ENCODE data around the gene PREX1.

Gene PREX1

DNA sequence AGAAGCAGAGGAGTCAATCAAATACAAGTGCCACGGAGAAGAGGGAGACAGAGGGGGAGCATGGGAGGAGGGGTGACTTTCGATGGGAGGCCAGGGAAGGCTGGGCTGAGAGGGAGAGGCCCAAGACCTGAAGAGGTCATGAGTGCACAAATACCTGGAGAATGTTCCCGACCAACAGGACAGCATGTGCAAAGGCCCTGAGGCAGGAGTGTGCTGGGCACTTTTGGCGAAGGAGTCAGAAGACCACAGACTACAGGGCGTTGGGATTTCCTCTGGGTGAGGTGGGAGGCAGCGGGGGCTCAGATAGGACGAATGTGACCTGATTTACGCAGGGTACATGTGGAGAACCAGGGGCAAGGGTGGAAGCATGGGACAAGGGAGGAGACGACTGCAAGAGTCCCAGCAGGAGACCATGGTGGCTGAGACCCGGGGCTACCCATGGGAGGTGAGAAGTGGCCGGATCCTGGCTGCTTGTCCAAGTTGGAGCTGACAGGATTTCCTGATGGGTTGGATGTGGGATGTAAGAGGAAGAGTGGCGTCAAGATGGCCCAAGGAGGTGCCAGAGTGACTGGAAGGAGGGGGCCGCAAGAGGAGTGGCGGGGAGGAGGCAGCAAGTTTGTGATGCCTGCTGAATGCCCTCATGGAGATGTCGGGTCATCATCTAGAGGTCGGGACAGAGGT, 23.4 kb downstream of the PREX1 start:
- Histone ChIP-seq H3K4me2 (no peak overlapping the region), H3K27ac (no peak overlapping the region), H3K36me3 (ENCODE audit: insufficient read depth) (no peaks in the 10 kb centered on the region), H2AFZ (ENCODE audit: low read depth) (no peak overlapping the region), H3K9ac (no peak overlapping the region), H3K27me3 (ENCODE audit: insufficient read depth, low read depth) (peaks cover 10% of the 10 kb centered on the region; the same call in 1 of the 2 replicates), H3K79me2 (ENCODE audit: insufficient read depth, low read depth) (no peaks in the 10 kb centered on the region), H4K20me1 (ENCODE audit: insufficient read depth) (no peaks in the 10 kb centered on the region), H3K4me1 (ENCODE audit: low read depth, poor library complexity, severe bottlenecking) (no peaks in the 10 kb centered on the region), H3K4me3 (IDR thresholded peaks at IDR 0.05; ENCODE audit: insufficient read depth, low read depth, low read length) (no peak overlapping the region)
- TF ChIP-seq, protein P1, sequence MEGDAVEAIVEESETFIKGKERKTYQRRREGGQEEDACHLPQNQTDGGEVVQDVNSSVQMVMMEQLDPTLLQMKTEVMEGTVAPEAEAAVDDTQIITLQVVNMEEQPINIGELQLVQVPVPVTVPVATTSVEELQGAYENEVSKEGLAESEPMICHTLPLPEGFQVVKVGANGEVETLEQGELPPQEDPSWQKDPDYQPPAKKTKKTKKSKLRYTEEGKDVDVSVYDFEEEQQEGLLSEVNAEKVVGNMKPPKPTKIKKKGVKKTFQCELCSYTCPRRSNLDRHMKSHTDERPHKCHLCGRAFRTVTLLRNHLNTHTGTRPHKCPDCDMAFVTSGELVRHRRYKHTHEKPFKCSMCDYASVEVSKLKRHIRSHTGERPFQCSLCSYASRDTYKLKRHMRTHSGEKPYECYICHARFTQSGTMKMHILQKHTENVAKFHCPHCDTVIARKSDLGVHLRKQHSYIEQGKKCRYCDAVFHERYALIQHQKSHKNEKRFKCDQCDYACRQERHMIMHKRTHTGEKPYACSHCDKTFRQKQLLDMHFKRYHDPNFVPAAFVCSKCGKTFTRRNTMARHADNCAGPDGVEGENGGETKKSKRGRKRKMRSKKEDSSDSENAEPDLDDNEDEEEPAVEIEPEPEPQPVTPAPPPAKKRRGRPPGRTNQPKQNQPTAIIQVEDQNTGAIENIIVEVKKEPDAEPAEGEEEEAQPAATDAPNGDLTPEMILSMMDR (conservative IDR thresholded peaks at IDR 0.05; ENCODE audit: low read depth, low read length) = no peak

DNA sequence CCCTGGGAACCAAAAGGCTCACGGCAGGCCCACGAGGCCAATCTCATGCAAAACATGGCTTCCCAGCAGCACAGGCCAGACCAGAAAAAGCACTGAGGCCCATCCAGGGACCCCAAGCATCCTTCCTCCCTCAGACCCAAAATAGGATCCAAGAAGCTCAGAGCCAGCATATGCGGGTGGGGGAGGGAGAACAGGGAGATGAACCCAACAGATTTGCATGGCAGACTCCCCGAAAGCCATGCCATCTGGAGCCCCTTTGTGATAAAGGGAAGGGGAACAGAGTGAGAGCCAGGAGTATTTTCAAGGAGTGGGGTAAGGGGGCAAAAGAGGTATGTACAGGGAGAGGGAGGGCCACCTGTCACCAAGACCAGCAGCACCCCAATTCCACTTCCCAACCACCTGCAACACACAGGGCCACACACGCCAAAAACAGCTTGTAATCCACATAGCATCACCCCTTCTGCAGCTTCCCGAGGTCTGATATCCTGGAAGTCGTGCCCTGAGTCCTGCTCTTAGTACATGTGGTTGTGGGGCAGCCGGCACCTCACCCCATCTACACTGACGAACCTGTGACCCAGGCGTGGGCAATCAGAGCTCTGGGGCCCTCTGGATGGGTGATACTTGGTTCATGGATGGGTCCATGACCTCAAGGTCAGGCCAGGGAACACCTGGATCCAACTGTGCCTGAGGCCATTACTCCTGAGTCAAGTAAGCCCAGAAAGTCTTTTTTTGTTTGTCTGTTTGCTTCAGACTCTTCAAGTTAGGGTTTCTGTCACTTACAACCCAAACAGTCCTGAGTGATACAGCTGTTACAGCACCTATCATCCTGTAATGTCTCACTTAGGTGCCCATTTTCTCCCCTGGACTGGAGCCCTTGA, 24.4 kb downstream of the PREX1 start:
- H3K4me1 ChIP-seq (ENCODE audit: low read depth, poor library complexity, severe bottlenecking) = no peaks in the 10 kb centered on the region
- peaks cover 10% of the 10 kb centered on the region; the same call in 1 of the 2 replicates for H3K27me3 ChIP-seq (ENCODE audit: insufficient read depth, low read depth)
- TF ChIP-seq, protein P1 (conservative IDR thresholded peaks at IDR 0.05; ENCODE audit: low read depth, low read length) = no peak
- H3K4me3 ChIP-seq (IDR thresholded peaks at IDR 0.05; ENCODE audit: insufficient read depth, low read depth, low read length) = no peak overlapping the region
- H3K9ac ChIP-seq = no peak overlapping the region
- H3K4me2 ChIP-seq = no peak overlapping the region
- H3K27ac ChIP-seq = no peak overlapping the region
- H3K36me3 ChIP-seq (ENCODE audit: insufficient read depth) = no peaks in the 10 kb centered on the region
- no peaks in the 10 kb centered on the region for H3K79me2 ChIP-seq (ENCODE audit: insufficient read depth, low read depth)
- H4K20me1 ChIP-seq (ENCODE audit: insufficient read depth) = no peaks in the 10 kb centered on the region
- no peak overlapping the region for H2AFZ ChIP-seq (ENCODE audit: low read depth)

DNA sequence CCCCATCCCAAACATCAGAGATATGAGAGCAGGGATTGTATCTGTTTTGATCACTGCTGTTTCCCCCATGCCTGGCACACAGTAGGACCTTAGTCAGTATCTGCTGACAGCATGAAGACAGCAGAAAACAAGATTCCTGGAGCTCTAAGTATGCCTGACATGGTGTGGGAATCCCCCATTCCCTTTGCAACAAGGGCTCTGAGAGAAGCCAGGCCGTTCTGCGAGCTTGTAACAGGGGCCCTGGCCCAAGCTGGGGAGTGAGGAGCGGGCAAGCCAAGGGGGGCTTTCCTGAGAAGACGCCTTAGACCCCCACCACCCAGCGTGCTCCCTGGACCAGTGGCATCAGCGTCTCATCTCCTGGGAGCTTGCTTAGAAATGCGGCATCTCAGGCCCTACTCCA, 25.2 kb downstream of the PREX1 start:
- TF ChIP-seq, protein P1 (conservative IDR thresholded peaks at IDR 0.05; ENCODE audit: low read depth, low read length) = no peak
- Histone ChIP-seq H3K79me2 (ENCODE audit: insufficient read depth, low read depth) (no peaks in the 10 kb centered on the region), H3K27me3 (ENCODE audit: insufficient read depth, low read depth) (peaks cover 10% of the 10 kb centered on the region; the same call in 1 of the 2 replicates), H3K27ac (no peak overlapping the region), H4K20me1 (ENCODE audit: insufficient read depth) (no peaks in the 10 kb centered on the region), H3K36me3 (ENCODE audit: insufficient read depth) (no peaks in the 10 kb centered on the region), H2AFZ (ENCODE audit: low read depth) (no peak overlapping the region), H3K4me2 (no peak overlapping the region), H3K4me3 (IDR thresholded peaks at IDR 0.05; ENCODE audit: insufficient read depth, low read depth, low read length) (no peak overlapping the region), H3K9ac (no peak overlapping the region), H3K4me1 (ENCODE audit: low read depth, poor library complexity, severe bottlenecking) (no peaks in the 10 kb centered on the region)

DNA sequence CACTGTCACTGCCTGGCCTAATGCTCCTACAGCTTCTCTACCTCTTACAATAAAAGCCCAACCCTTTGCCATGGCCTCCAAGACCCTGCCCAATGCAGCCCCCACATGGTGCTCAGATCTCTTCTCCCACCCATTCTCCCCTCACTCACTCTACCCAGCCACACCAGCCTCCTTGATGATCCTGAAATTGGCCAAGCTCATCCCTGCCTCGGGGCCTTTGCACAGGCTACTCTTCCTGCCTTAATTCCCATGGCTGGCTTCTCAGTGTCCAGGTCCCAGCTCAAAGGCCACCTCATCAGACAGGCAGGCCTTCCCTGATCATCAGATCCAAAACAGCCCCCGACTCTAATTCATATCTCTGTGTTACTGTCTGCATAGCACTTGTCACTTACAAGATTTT, 25.6 kb downstream of the PREX1 start:
- H3K27me3 ChIP-seq (ENCODE audit: insufficient read depth, low read depth) = peaks cover 10% of the 10 kb centered on the region; the same call in 1 of the 2 replicates
- no peak overlapping the region for H3K4me2 ChIP-seq
- no peaks in the 10 kb centered on the region for H3K79me2 ChIP-seq (ENCODE audit: insufficient read depth, low read depth)
- no peaks in the 10 kb centered on the region for H4K20me1 ChIP-seq (ENCODE audit: insufficient read depth)
- no peak overlapping the region for H3K9ac ChIP-seq
- no peak overlapping the region for H3K27ac ChIP-seq
- no peak overlapping the region for H3K4me3 ChIP-seq (IDR thresholded peaks at IDR 0.05; ENCODE audit: insufficient read depth, low read depth, low read length)
- H3K36me3 ChIP-seq (ENCODE audit: insufficient read depth) = no peaks in the 10 kb centered on the region
- no peaks in the 10 kb centered on the region for H3K4me1 ChIP-seq (ENCODE audit: low read depth, poor library complexity, severe bottlenecking)
- H2AFZ ChIP-seq (ENCODE audit: low read depth) = no peak overlapping the region
- TF ChIP-seq, protein P1 (conservative IDR thresholded peaks at IDR 0.05; ENCODE audit: low read depth, low read length) = no peak
